NCI-H748 (cell line): ENCODE results near the gene AGAP1.
A peak's percentile ranks its signal among the peaks of the same experiment; 100 is the strongest.

Experiments
- DNase-seq: peaks from one replicate; lab custom pipeline; 2025; ENCODE audit not compliant: unreplicated experiment; lab: John Stamatoyannopoulos, UW

AGAP1 gene

GRCh38 chr2:235793163-235793752 is 299.4 kb downstream of the AGAP1 start:
- DNase-seq: peak; percentile 21

GRCh38 chr2:235799281-235799680 is 305.4 kb downstream of the AGAP1 start:
- DNase-seq: no peak

- DNase-seq: no peak
Measured at GRCh38 chr2:235802542-235802941, 308.7 kb downstream of the AGAP1 start.

- no peak for DNase-seq
Measured at GRCh38 chr2:235803028-235803427, 309.2 kb downstream of the AGAP1 start.

- DNase-seq: no peak
Measured at GRCh38 chr2:235804676-235805075, 310.8 kb downstream of the AGAP1 start.

- DNase-seq: no peak
Measured at GRCh38 chr2:235806986-235807750, 313.3 kb downstream of the AGAP1 start.

DNA sequence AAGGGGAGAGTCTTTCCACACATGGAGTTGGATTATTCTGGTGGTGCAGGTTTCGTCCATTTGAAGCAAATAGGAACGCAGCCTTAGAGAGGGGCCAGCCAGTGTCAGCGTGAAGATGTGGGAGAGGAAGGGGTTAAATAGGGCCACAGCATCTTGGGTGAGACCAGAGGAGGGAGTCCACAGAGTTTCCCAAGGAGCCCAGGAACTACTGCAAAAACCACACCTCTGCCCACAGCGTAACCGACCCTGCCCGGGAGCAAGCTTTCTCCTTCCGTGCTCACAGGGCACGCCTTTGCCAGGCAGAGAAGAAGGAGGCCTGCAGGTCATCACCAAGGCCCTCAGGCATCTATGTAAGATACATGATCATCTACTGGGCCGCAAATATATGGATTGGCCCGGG is 314.5 kb downstream of the AGAP1 start:
- DNase-seq: no peak

DNA sequence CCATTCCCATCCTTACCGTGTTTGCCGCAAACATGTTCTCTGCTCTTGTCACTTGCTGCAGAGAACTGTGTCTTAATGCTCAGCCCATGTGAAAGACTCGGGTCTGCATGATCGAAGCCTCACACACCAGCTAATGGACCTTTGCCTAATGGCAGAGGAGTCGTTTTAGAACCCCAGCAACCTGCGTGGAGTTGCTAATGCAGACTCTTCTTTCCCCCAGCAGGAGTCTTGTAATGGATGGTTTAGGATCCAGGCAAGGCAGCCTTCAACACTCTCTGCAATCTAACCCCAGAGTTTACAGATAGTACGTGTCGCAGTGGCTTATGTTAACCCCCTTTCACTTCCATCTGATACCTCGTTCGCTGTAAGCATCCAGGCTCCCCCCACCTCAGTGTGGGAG is 316.4 kb downstream of the AGAP1 start:
- no peak for DNase-seq

- DNase-seq: no peak
Measured at GRCh38 chr2:235810846-235811245, 317.0 kb downstream of the AGAP1 start.

GRCh38 chr2:235811446-235812184 is 317.8 kb downstream of the AGAP1 start:
- DNase-seq: no peak

- no peak for DNase-seq
Measured at GRCh38 chr2:235812185-235812665, 318.4 kb downstream of the AGAP1 start.

- DNase-seq: no peak
Measured at GRCh38 chr2:235813398-235813797, 319.6 kb downstream of the AGAP1 start.

DNA sequence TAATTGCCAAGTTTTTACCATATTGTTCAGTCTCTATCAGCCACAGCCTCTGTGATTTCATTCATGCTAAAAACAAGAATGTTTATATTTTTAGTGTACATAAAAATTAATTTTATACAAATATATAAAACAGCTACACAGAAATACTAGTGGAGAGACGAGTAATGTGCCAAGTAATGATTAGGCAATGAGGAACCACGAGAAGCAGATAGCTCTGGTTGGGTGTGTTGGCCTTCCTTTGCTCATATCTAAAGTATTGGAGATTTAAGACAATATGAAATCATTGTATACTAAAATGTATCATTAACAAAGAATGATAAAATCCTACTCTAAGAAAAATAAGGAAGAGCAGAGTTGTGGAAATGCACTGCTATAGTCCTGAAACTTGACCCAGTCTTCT is 326.7 kb downstream of the AGAP1 start:
- DNase-seq: no peak

GRCh38 chr2:235824331-235824730 is 330.5 kb downstream of the AGAP1 start:
- DNase-seq: no peak

DNA sequence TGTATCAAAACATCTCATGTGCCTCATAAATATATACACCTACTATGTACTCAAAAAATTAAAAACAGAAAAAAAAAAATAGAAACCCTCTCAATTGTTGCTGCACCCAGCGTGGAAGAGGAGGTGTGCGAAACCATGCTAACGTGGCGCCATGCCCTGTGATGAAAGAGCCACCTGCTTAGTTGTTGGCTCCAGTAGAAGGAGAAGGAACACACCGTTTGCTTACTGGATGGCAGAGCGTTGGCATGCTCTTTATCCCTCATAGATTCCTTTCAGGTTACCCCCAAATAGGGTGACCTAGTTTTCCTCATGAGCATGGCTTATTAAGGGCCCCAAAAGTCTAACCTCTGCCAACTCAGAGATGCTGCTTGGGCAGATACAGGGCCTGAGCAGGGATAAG is 332.1 kb downstream of the AGAP1 start:
- DNase-seq: no peak

- DNase-seq: no peak
Measured at GRCh38 chr2:235826826-235827225, 333.0 kb downstream of the AGAP1 start.

- no peak for DNase-seq
Measured at GRCh38 chr2:235827585-235827992, 333.7 kb downstream of the AGAP1 start.

GRCh38 chr2:235829726-235830125 is 335.9 kb downstream of the AGAP1 start:
- no peak for DNase-seq

GRCh38 chr2:235831755-235832154 is 337.9 kb downstream of the AGAP1 start:
- DNase-seq: no peak

DNA sequence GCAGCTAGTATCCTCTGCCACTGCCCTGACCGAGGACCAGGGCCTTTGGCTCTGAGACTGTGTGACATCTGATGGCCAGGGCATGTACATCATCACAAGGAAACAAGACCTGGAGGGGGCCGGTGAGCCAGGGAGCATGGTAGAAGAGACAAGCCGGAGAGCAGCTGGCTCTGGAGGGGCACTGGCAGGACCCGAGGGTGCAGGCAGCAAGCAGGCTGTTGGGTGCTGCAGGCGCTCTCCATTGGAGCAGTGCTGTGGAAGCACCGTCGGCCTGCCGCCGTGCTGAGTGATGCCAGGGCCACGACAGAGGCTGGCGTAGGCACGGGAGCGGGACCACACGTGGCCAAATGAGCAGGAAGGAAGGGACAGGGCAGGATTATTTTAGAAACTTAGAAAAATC is 339.1 kb downstream of the AGAP1 start:
- DNase-seq: no peak

GRCh38 chr2:235833971-235834620 is 340.3 kb downstream of the AGAP1 start:
- DNase-seq: no peak
